ENCODE results near the gene PPM1M. TPM values are rescaled to one million over a fixed set of nuclear protein-coding genes. Genes with fewer than 3 reads are reported as not detected.

Gene PPM1M
- total and polyA plus RNA-seq, 7 donors: 2.1 to 7.5 (median 3.0) TPM

DNA sequence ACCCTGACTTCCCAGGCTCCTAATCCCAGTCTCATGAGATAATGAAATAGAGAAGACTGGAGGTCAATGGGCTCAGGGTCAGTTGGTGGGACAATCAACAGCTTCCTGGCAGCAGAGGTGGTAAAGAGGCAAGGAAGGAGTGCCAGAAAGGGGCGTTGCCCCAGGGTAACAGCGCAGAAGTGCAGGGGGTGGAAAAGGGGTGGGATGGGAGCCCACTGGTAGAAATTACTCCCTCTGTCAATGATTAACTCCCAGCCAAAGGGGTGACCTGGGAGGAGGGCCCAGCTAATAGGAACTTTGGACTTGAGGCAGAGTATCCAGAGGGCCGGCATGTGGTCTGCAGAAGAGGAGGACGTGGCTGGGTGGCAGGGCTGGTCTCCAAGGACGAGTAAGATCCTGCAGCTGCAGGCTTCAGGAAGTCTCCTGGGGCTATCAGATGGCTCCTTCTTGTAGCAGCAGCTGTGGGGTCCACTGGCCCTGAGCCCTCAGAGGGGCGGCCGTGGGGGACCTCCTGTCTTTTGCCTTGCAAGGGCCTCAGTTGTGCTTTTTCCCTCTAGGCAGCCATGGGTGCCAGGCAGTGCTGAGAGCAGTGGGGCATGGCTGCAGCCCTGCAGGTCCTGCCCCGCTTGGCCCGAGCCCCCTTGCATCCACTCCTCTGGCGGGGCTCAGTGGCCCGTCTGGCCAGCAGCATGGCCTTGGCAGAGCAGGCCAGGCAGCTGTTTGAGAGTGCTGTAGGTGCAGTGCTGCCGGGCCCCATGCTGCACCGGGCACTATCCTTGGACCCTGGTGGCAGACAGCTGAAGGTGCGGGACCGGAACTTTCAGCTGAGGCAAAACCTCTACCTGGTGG, 44.4 kb downstream of the PPM1M start:
- H3K9me3 ChIP-seq: no peaks in the 10 kb centered on the region
- TF ChIP-seq, protein P1, sequence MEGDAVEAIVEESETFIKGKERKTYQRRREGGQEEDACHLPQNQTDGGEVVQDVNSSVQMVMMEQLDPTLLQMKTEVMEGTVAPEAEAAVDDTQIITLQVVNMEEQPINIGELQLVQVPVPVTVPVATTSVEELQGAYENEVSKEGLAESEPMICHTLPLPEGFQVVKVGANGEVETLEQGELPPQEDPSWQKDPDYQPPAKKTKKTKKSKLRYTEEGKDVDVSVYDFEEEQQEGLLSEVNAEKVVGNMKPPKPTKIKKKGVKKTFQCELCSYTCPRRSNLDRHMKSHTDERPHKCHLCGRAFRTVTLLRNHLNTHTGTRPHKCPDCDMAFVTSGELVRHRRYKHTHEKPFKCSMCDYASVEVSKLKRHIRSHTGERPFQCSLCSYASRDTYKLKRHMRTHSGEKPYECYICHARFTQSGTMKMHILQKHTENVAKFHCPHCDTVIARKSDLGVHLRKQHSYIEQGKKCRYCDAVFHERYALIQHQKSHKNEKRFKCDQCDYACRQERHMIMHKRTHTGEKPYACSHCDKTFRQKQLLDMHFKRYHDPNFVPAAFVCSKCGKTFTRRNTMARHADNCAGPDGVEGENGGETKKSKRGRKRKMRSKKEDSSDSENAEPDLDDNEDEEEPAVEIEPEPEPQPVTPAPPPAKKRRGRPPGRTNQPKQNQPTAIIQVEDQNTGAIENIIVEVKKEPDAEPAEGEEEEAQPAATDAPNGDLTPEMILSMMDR (IDR thresholded peaks at IDR 0.05): no peak
- no peaks in the 10 kb centered on the region for H3K27me3 ChIP-seq (ENCODE audit: insufficient read depth in 3 of 3, low read length in 2 of 3)
- no peak for DNase-seq
- intact Hi-C loops (cut with DNase I): loop anchor here in 1 of 2 donors (2.0 kb wide), 1 partner anchor 49 kb away; no protein-coding TSS in a partner anchor
- 59 to 69% (median 64%) methylated on average over 15 of the region's 15 CpGs for WGBS, 3 donors
- H3K27ac ChIP-seq: no peak overlapping the region
- ATAC-seq: no peak
- H3K4me3 ChIP-seq: no peak overlapping the region
- H3K4me1 ChIP-seq: peaks cover 15% of the 10 kb centered on the region
- peaks cover 0 to 28% of the 10 kb centered on the region in 2 donors for H3K36me3 ChIP-seq (ENCODE audit: insufficient read depth in 1 of 2, low read depth in 1 of 2)

- intact Hi-C loops (cut with DNase I): loop anchor here in 1 of 2 donors (2.0 kb wide), 1 partner anchor 48 kb away; no protein-coding TSS in a partner anchor
- ATAC-seq (no peak), DNase-seq (no peak)
- H3K4me3 ChIP-seq: no peak overlapping the region
- no peak overlapping the region for H3K27ac ChIP-seq
- H3K27me3 ChIP-seq (ENCODE audit: insufficient read depth in 3 of 3, low read length in 2 of 3): no peaks in the 10 kb centered on the region
- no peaks in the 10 kb centered on the region for H3K9me3 ChIP-seq
- H3K4me1 ChIP-seq: peaks cover 15% of the 10 kb centered on the region
- peaks cover 0 to 34% of the 10 kb centered on the region in 2 donors for H3K36me3 ChIP-seq (ENCODE audit: insufficient read depth in 1 of 2, low read depth in 1 of 2)
- TF ChIP-seq, protein P1 (IDR thresholded peaks at IDR 0.05): no peak
- WGBS, 3 donors: 88 to 90% (median 89%) methylated on average over 23 of the region's 23 CpGs
Measured at GRCh38 chr3:52290596-52291507, 45.3 kb downstream of the PPM1M start.

DNA sequence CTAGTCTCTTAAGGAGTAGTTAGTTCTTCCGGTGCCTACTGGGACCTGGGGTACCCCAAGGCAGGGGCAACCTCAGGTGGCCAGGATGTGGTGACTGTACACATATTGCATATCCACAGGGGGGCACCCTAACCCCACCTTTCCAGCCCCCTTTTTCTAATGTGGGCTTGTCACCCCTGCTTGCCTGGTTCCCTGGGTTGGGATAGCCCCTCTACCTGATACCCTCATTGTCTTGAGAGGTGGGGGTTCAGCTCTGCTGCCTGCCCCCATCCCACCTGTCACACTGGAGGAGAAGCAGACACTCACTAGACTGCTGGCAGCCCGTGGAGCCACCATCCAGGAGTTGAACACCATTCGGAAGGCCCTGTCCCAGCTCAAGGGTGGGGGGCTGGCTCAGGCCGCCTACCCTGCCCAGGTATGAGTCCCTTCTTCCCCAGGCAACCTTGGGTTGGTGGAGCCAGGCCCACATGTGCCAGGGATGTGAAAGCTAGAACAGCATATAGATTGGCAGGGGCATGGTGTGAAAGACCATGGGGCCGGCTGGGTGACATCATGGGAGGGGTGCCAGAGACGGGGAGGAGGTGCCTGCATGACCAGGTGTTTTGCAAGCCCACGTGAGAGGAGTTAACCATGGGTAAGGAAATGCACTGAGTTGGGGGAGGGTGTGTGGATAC, 46.1 kb downstream of the PPM1M start:
- Histone ChIP-seq H3K36me3 (ENCODE audit: insufficient read depth in 1 of 2, low read depth in 1 of 2) (peaks cover 0 to 34% of the 10 kb centered on the region in 2 donors), H3K4me3 (no peak overlapping the region), H3K27me3 (ENCODE audit: insufficient read depth in 3 of 3, low read length in 2 of 3) (no peaks in the 10 kb centered on the region), H3K9me3 (no peaks in the 10 kb centered on the region), H3K27ac (no peak overlapping the region), H3K4me1 (peaks cover 14% of the 10 kb centered on the region)
- DNase-seq (no peak), ATAC-seq (no peak)
- intact Hi-C loops (cut with DNase I): loop anchor here in 1 of 2 donors (2.0 kb wide), 1 partner anchor 47 kb away; no protein-coding TSS in a partner anchor
- TF ChIP-seq, protein P1 (IDR thresholded peaks at IDR 0.05): peak; percentile 27
- WGBS, 3 donors: 78 to 83% (median 81%) methylated on average over 7 of the region's 7 CpGs

GRCh38 chr3:52292247-52293065, 46.9 kb downstream of the PPM1M start:
- peaks cover 0 to 34% of the 10 kb centered on the region in 2 donors for H3K36me3 ChIP-seq (ENCODE audit: insufficient read depth in 1 of 2, low read depth in 1 of 2)
- TF ChIP-seq, protein P1 (IDR thresholded peaks at IDR 0.05): no peak
- H3K4me3 ChIP-seq: no peak overlapping the region
- ATAC-seq (no peak), DNase-seq (no peak)
- intact Hi-C loops (cut with DNase I): no loop called here
- WGBS, 3 donors: 93 to 96% (median 94%) methylated on average over 20 of the region's 20 CpGs
- no peaks in the 10 kb centered on the region for H3K27me3 ChIP-seq (ENCODE audit: insufficient read depth in 3 of 3, low read length in 2 of 3)
- no peaks in the 10 kb centered on the region for H3K9me3 ChIP-seq
- no peak overlapping the region for H3K27ac ChIP-seq
- H3K4me1 ChIP-seq: peaks cover 9% of the 10 kb centered on the region
